GM18951 (cell line): ENCODE measurements around the gene GPSM1.
"Not testable (repeated sequence)": the region's sequence is repeated elsewhere in the genome, so short reads cannot be mapped to it uniquely, and the experiment has no call there.

Source experiments
- POLR2A ChIP-seq: IDR thresholded peaks from 4 replicates; pipeline ENCODE4 v1.6.1; 2011; ENCODE audit warnings: mild to moderate bottlenecking; ENCODE audit not compliant: insufficient read length, insufficient read depth; ENCODE audit errors: extremely low read depth
- in situ Hi-C: fragments of 300-500 bp; cut with MboI; formaldehyde crosslinking; loops from one replicate; pipeline ENCODE4 v1.12.0; 2022; ENCODE audit warnings: low sequenced_read_pairs, mixed read lengths, inconsistent platforms; ENCODE audit not compliant: unreplicated experiment

Gene GPSM1

DNA sequence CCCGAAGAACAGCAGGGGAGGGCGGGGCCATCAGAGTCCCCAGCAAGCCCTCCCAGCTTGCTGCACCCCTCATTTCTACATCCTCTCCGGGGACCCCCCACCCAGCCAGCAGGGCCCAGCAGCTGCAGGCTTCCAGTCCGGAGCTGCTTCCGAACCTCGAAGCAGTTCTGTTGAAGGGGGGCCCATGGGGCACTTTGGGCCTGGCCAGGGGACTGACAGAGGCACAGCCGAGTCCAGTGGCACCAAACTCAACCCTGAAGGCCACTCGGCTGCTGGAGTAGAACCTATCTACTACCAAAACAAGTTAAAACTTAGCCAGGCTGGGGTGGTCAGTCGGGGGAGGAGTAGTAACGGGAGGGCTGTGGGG lies 15.3 kb upstream of the GPSM1 start:
- in situ Hi-C loops: no loop called here
- no peak for TF ChIP-seq POLR2A

- TF ChIP-seq POLR2A: no peak
- in situ Hi-C loops: no loop called here
These were observed 14.9 kb upstream of the GPSM1 start for GRCh38 chr9:136312436-136312835.

- in situ Hi-C loops: no loop called here
- no peak for TF ChIP-seq POLR2A
These were observed 14.0 kb upstream of the GPSM1 start for GRCh38 chr9:136313111-136314055.

DNA sequence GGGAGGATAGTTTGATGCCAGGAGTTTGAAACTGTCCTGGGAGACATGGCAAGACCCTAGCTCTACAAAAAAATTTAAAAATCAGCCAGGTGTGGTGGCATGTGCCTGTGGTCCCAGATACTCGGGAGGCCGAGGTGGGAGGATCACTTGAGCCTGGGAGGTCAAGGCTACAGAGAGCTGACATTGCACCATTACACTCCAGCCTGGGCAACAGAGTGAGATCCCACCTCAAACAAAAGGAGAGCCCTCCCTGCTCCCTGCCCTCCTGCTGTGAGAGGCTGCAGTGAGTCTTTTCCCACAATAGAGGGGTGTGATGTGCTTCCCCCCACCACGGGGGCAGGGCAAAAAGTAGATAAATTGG lies 13.3 kb upstream of the GPSM1 start:
- in situ Hi-C loops: no loop called here
- no peak for TF ChIP-seq POLR2A

DNA sequence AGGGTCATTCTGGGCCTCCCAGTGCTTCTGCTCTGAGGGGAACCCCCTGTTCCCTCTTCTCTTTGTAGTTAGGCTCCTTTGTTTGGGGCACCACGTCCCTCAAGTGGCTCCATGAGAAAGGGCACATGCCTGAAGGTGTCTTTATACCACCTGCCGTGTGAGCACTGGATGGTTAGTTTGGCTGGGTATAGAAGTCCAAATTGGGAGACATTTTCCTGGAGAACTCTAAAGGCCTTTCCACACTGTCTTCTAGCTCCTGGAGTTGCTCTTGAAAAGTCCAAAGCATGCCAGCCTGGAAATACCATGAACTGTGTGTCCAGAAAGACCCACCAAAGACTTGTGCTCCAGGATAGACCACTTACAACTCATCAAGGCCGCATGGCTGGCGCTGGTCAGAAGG lies 12.4 kb upstream of the GPSM1 start:
- no peak for TF ChIP-seq POLR2A
- in situ Hi-C loops: no loop called here

DNA sequence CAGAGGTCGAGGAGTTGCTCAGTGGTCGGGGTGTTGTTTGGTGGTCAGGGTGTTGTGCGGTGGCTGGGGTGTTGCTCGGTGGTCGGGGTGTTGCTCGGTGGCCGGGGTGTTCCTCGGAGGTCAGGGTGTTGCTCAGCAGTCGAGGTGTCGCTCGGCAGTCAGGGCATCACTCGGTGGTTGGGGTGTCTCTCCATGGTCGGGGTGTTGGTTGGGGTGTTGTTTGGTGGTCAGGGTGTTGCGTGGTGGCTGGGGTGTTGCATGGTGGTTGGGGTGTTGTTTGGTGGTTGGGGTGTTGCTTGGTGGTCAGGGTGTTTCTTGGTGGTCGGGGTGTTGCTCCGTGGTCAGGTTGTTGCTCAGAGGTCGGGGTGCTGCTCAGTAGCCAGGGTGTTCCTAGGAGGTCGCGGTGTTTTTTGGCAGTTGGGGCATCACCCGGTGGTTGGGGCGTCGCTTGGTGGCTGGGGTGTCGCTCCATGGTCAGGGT lies 11.0 kb upstream of the GPSM1 start:
- no peak for TF ChIP-seq POLR2A
- in situ Hi-C loops: no loop called here

GRCh38 chr9:136316896-136317676 lies 10.3 kb upstream of the GPSM1 start:
- in situ Hi-C loops: no loop called here
- TF ChIP-seq POLR2A: no peak

GRCh38 chr9:136317695-136318094 lies 9.6 kb upstream of the GPSM1 start:
- no peak for TF ChIP-seq POLR2A
- in situ Hi-C loops: no loop called here

DNA sequence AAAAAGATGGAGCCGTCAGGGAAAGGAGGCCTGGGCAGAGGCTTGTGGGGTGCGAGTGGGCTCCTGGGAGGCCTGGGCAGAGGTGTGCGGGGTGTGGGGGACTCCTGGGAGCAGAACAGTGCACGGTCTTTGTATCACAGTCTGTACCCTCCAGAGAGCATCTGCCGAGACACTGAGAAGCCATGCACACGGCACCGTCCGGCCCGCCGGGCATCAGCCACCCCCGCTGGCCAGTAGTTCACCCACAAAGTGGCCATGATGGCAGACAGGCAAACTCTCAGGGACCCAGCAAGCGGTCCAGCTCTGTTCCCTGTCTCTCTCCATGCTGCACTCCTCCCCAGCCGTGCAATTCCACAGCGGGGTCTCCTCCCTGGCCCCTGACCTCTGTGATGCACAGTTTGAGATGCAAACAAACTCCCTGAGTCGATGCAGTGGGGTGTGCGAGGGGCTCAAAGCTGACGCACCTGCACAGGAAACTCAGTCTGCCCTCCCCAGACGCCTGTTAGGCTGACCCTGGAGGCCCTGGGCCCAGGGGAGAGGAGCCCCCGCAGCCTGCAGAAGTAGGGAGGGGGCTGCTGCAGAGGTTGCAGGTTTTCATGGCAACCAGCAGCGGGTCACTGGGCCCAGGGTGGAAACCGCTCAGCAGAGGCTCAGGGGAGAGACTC lies 9.1 kb upstream of the GPSM1 start:
- in situ Hi-C loops: no loop called here
- TF ChIP-seq POLR2A: no peak

DNA sequence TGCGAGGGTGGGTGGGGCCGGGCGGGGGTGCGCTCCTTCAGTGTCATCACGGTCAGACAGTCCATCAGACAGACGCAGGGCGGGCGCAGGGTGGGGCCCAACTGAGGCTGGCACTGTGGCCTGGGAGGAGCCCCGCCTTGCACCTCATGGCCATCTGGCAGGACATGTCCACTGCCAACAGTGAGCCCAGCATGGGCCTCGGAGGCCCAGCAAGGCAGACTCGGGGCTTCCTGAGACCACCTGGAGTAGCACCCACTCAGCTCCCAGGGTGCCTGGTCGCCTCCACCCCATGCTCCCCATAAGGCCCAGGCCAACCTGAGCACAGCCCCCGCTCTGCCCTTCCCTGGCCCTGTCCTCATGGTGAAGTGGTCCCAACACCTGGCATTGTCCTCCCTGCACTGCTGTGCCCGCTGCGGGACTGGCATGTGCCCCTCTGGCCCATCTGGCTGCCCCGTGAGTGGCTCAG lies 8.5 kb upstream of the GPSM1 start:
- in situ Hi-C loops: no loop called here

GRCh38 chr9:136319244-136319643 lies 8.1 kb upstream of the GPSM1 start:
- in situ Hi-C loops: not testable (repeated sequence)

More for the DNA sequence above, 8.5 kb upstream of the GPSM1 start:
- TF ChIP-seq POLR2A: no peak

GRCh38 chr9:136319955-136320354 lies 7.4 kb upstream of the GPSM1 start:
- in situ Hi-C loops: not testable (repeated sequence)

- in situ Hi-C loops: not testable (repeated sequence)
These were observed 6.4 kb upstream of the GPSM1 start for GRCh38 chr9:136320972-136321371.
